AG08395 (cell line): ENCODE data around the gene FAM25C.
"Not testable (repeated sequence)": the region's sequence is repeated elsewhere in the genome, so short reads cannot be mapped to it uniquely, and the experiment has no call there.

ENCODE experiments used
- DNase-seq: peaks from one replicate; pipeline ENCODE4 v3.0.0; 2012; ENCODE audit warnings: mixed read lengths, low spot score

Gene FAM25C

DNA sequence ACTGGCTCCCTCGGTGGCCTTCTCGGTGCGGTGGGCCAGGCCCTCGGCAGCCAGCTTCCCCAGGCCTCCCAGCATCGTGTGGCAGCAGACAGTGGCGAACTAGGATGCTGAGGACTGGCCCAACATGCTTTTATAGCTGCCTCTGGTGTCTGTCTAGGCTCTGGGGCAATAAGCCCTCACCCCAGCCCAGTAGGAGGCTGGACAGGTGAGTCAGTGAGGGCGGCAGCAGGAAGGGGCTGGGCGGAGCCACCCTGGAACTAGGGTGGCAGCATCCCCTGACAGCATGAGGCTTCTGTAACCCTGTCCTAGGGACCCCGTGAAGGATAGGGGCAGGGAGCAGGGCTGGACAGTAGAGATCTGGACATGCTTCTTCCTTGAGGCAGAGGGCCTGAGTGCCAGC lies at the start of gene FAM25C:
Gene FAM25C (minus strand): TSS at position 101 of the 400 bp plus-strand sequence. CDS start 26 bp downstream, at position 75.
- not testable (repeated sequence) for DNase-seq

GRCh38 chr10:48044557-48044956 lies 45.0 kb upstream of the FAM25C start:
- DNase-seq: not testable (repeated sequence)

DNA sequence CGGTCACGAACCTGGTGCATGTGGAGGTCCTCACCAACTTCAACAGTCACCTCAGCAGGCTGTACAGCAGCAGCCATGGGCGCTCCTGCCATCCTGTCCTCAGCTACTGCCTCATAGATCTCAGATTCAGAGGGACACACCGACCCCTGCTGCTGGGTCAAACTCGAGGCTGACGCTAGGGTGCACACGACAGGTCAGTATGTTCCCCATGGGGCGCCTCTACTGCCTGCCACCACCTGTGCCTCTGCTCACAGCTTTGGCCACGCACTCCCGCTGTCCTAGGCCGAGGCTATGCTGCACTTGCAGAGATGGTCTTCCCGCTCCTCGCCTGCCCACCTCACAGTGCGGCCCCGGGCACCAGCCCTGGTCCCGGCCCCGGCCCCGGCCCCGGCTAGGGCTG lies 31.8 kb upstream of the FAM25C start:
- not testable (repeated sequence) for DNase-seq

GRCh38 chr10:48002306-48002705 lies 2.7 kb upstream of the FAM25C start:
- DNase-seq: not testable (repeated sequence)

GRCh38 chr10:47994045-47994444 lies 5.5 kb downstream of the FAM25C start:
- not testable (repeated sequence) for DNase-seq

- DNase-seq: peak; percentile 0
Observed at GRCh38 chr10:47992560-47992959, 7.0 kb downstream of the FAM25C start.

DNA sequence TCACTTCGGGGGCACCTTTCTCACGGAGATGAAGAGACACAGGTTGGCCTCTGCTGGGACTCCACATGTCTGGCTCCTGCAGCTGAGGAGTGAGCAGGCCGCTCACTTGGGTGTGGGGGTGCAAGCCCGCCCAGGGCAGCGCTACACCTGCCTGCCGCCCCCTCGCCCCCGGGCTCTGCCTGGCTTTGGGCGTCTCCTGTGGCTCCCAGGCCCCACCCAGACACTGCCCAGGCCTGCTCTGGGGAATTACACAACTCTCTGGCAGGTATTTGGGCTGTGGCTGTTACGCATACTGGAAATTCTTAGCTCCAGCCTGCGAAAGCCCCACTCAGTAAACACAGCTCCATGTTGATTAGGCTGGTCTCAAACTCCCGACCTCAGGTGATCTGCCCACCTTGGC lies 7.9 kb downstream of the FAM25C start:
- DNase-seq: not testable (repeated sequence)

- not testable (repeated sequence) for DNase-seq
Observed at GRCh38 chr10:47990097-47990496, 9.5 kb downstream of the FAM25C start.

GRCh38 chr10:47989542-47989950 lies 10.0 kb downstream of the FAM25C start:
- not testable (repeated sequence) for DNase-seq

DNA sequence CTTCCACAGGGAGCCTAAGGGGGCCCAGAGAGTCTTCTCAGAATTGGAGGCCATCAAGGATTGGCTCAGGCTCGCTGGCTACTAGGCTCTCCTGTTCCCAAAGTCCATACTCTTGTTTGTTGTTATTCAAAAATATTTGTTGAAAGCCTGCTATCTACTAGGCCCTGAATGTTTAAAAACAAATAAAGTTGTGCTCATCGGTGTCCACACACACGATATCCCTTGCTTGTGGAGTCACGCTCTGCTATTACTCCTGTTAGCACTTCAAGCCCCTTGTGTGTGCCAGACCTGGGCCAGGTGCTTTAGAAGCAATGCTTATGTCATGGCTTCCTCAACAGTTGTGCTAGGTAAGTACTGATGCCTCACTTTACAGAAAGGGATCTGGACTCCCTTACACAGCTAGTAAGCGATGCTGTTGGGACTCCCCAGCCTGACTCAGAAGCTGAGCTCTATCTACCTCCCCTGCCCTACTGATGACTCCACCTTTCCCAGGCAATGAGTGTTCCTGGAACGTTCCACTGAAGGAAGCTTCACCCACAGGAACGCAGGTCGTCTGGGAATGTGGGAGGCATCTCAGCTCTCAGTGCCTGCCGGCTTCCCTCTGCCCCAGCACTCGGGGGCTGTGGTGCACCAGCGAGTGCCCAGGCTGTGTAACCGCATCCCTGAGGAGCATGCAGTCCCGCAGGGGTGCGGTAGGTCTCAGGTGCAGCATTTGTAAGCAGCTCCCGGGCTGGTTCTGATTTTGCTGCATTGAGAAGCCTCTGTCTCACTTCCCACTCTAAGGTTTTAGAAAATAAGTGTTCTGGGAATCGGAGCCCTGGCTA lies 10.7 kb downstream of the FAM25C start:
- DNase-seq: not testable (repeated sequence)

DNA sequence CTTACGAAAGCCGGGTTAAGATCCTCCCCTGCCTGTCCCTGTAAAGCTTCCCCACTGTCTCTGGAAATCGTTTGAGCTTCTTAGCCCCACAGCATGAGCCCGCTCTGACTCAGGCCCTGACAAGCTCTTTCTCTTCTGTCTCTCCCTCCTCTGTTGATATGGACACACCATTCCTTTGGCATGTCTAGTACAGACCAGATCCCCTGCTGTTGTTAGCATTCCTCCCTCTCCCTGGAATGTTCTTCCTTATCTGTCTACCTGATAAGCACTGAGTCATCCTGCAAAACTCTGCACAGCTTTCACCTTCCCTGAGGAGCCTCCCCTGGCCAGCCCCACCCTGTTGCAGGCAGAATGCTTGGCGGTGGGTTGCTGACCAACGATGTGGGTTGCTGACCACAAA lies 11.6 kb downstream of the FAM25C start:
- not testable (repeated sequence) for DNase-seq

DNA sequence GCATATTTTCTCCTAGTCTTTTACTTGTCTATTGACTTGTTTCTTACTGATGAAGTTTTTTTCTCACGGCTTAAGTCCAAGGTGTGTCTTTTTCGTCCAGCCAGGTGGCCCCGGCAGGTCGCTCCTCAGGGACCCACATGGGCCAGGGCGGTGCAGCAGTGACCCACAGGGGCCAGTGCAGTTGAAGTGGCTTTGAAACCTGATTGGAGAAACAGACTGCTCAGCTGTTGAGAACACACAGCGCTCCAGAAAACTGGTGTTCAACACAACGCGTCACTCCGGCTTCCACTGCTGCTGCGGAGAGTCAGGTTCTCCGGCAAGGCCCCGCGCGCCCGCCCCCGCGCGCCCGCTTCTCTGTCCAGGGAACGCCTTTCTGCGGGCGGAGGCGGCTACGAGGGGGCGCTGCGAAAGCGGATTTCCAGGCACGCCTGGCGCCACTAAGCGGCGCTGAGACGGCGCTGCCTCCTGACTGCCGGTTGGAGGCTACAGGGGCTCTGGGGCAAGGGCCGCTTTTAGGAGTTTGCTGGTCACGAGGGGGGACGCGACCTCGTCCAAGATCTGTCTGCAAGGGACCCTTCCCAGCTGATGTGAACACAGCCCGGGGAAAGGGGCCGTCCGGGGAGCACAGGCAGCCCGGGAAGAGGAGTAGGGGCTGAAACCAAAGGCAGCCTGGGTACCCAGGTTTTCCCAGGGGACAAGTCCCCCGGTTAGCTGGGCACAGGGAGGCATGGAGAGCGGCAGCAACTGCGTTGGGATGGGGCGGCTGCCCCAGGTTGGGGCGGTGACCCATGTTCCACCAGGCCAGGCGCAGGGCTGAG lies 13.0 kb downstream of the FAM25C start:
- not testable (repeated sequence) for DNase-seq

DNA sequence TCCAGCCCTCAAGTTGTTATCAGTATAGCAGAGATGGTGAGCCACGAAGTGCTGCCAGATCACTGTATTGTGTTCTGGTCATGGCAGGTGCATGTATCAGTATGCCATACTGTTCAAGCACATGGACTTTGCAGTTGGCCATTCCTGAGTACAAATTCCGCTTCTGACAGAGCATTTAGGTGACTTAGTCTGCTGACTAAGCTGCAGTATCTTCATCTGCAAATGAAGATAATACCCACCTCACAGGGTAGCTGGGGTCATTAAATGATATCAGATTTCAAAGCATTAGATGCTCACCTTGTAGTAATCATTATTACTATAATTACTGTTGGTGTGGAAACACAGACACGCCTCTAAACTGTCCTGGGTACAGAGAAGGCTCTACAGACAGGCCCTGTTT lies 24.2 kb downstream of the FAM25C start:
- DNase-seq: not testable (repeated sequence)

DNA sequence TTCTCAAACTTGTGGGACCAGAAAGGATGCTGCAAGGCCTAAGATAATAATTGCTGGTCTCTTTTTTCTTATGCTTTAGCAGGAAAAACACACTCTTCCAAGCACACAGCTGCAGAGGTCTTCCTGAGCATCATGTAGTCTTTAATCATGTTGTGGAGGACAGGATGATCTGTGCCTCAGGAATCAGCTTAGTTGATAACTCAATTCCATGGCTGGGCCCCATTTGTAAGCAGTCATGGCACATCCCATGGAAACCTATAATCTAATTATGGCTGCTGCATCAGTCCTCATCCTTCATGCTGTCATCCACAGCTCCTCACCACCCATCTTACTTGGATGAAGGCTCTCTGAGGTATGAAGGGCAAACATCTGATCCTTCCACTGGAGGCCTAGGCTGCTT lies 26.5 kb downstream of the FAM25C start:
- not testable (repeated sequence) for DNase-seq

DNA sequence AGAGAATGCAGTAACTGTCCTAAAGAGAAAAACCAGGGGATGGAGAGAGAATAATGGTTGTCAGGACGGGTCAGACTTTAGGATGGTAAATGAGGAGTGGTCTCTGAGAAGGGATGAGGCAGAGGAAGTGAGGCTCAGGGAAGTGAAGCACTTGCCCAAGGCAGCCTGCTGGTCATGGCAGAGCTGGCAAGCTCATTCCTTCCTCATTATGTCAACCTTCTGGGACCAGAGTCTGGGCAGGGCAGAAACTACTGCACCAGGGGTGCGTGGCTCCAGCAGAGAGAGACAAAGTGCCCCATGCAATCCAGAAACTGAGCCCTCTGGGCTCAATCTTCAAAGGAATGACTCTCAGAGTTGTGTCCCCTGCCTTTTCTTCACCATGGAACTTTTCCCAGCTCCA lies 27.5 kb downstream of the FAM25C start:
- DNase-seq: not testable (repeated sequence)

- not testable (repeated sequence) for DNase-seq
Observed at GRCh38 chr10:47971598-47971997, 28.0 kb downstream of the FAM25C start.

DNA sequence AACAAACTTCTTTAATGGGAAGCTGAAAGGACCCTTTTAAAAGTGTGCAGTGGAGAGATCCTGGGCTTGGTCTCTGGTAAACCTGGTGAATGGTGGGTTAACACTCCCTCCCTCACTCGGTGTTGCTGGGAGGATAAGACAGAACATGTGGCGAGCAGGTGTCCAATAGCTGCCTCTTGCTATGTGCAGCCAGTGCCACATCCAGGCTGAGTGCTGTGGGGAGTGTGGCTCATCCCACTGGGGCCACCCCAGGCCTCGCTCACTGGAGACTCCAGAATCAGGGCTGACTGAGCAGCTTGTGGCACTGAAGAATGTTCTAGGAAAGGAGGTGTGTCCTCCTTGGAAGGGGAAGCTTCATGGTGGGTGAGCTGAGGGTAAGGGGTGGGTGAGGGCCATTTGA lies 29.5 kb downstream of the FAM25C start:
- DNase-seq: peak; percentile 0

GRCh38 chr10:47968988-47969387 lies 30.6 kb downstream of the FAM25C start:
- not testable (repeated sequence) for DNase-seq

DNA sequence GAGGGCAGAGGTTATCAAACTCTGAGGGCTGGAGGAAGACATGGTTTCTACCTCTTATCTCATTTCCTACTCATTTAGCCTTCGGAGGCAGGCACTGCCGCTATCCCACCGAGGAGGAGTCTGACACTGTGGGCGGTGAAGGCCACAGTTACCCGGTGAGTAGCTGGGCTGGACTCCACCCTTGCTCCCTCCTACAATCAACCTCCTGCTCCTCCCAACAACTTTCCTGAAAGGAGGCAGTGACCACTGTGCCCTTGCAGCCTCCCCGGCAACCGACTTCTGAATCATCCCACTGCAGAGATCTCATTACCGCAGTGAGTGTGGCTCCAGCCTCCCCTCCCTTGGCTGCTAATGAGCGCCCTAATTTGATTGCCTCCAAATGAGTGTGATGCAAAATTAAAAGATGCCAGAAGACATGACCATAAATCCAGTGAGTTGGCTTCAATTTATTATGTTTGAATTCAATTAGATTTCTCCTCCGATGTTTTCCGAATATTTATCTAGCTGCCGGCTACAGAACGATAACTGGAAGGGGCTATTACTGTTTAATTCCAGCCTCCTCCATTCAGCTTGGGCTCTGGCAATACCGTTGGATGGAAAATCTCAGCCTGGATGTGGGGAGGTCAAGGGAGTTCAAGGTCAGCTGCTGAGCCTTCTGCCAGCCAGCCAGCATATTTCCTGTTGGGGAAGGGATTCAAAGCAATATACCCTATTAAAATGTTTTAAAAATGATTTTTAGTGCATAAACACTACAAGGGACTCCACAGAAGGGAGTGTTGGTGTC lies 35.1 kb downstream of the FAM25C start:
- not testable (repeated sequence) for DNase-seq

DNA sequence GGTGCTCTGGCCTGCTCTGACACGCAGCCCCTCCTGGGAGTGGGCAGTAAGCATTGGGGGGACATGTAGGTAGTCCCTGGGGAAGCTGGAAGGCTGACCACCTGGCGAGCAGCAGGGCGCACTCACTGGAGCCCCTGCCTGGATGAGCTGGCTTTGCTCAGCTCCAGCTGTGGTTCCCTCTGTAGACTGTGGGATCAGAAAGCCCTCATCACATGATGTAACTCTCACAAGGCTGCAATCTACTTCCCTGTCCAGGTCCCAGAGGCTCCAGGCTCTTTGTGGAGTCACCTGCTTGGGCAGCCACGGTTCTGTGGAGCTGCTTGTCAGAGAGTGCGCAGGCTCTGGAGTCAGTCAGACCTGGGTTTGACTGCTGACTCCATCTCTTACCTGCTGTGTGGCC lies 36.8 kb downstream of the FAM25C start:
- DNase-seq: not testable (repeated sequence)

DNA sequence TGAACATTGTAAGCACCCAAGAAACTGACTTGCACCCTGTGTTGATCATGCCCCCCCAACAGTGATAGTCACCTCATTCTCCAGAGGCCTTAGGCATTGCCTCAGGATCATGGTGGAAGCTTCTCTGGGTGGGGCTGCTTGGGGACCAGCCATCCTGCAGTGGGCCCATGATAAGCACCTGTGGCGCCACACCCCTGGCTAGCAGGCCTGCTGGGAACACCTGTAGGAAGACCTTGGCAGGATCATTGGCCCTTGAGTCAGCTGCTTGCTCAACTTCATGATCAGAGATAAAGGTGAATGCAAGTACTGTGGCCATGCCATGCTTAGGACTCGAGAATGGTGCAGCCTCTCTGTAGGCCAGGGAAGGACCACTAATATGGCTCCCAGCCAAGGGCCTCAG lies 38.9 kb downstream of the FAM25C start:
- DNase-seq: not testable (repeated sequence)

GRCh38 chr10:47959677-47960076 lies 39.9 kb downstream of the FAM25C start:
- not testable (repeated sequence) for DNase-seq
